Upper lobe of right lung (tissue), 1 donor: ENCODE data around the gene KATNAL1. TPM values are rescaled to one million over a fixed set of nuclear protein-coding genes. Genes with fewer than 3 reads are reported as not detected.

Experiments used
- ATAC-seq: fragments of 200-7000 bp; cut with Tn5 transposase; one replicate; pipeline ENCODE4 v1.9.1; 2020; ENCODE audit warnings: mild to moderate bottlenecking, moderate library complexity
- DNase-seq: peaks from one replicate; pipeline ENCODE4 v3.0.0-alpha.2; 2020
- H3K27ac ChIP-seq: fragments of 200-600 bp; one replicate; pipeline ENCODE4 v1.8.0; 2022
- H3K27me3 ChIP-seq: fragments of 200-600 bp; one replicate; pipeline ENCODE4 v1.8.0; 2022; ENCODE audit warnings: mild to moderate bottlenecking
- H3K36me3 ChIP-seq: fragments of 200-600 bp; one replicate; pipeline ENCODE4 v1.8.0; 2022
- H3K4me1 ChIP-seq: fragments of 200-600 bp; one replicate; pipeline ENCODE4 v1.8.0; 2022
- H3K4me3 ChIP-seq: fragments of 200-600 bp; one replicate; pipeline ENCODE4 v1.8.0; 2022; ENCODE audit warnings: mild to moderate bottlenecking
- H3K9me3 ChIP-seq: fragments of 200-600 bp; one replicate; pipeline ENCODE4 v1.8.0; 2022
- CTCF ChIP-seq: fragments of 200-600 bp; IDR thresholded peaks from one replicate; pipeline ENCODE4 v1.8.0; 2022; ENCODE audit warnings: antibody characterized with exemption
- intact Hi-C: fragments of 100-400 bp; cut with DNase I; formaldehyde crosslinking; loops from one replicate; pipeline ENCODE4 v1.11.0; 2022
- total RNA-seq: library from RNA; stranded (reverse); fragmentation: NEBNext Ultra II Directional; extraction: Animal tissue kit (Norgen Biotek cat#: 25700); gene quantifications from one replicate; pipeline ENCODE4 v1.2.1, GENCODE V29; 2021
- donor health status: DM: no; HTN: yes; CAD: no; lungs with severe emphysema.

Gene KATNAL1
- total RNA-seq, 1 donor from 2014 or later = 17.5 TPM

GRCh38 chr13:30329009-30329585, 21.7 kb upstream of the KATNAL1 start:
- H3K36me3 ChIP-seq = no peaks in the 10 kb centered on the region
- H3K9me3 ChIP-seq = no peaks in the 10 kb centered on the region
- DNase-seq = no peak
- no peaks in the 10 kb centered on the region for H3K4me1 ChIP-seq
- H3K4me3 ChIP-seq = no peak overlapping the region
- ATAC-seq = no peak
- intact Hi-C loops = no loop called here
- H3K27me3 ChIP-seq = no peaks in the 10 kb centered on the region
- TF ChIP-seq CTCF = no peak
- no peak overlapping the region for H3K27ac ChIP-seq

GRCh38 chr13:30325668-30326067, 18.3 kb upstream of the KATNAL1 start:
- no peak for TF ChIP-seq CTCF
- DNase-seq = no peak
- H3K27ac ChIP-seq = no peak overlapping the region
- ATAC-seq = no peak
- intact Hi-C loops = no loop called here
- H3K27me3 ChIP-seq = no peaks in the 10 kb centered on the region
- no peak overlapping the region for H3K4me3 ChIP-seq
- H3K9me3 ChIP-seq = no peaks in the 10 kb centered on the region
- H3K36me3 ChIP-seq = no peaks in the 10 kb centered on the region
- no peaks in the 10 kb centered on the region for H3K4me1 ChIP-seq

DNA sequence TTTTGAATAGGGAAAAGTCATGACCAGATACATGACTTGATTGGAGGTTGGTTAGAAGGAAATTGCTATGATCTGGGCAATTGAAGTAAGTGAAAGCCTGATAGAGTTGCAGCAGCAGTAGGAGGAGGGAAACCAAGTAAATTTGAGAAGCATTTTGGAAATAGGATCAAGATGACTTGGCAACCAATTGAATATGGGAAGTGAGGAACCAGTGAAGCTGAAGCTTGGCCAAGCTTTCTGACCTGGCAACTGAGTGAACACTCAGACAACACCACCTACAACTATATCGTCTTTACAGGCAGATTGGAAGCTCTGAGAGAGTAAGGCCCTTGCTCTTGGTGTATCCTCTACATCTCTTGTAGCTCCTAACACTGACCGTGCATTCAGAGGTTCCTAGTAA, 16.2 kb upstream of the KATNAL1 start:
- H3K27me3 ChIP-seq = no peaks in the 10 kb centered on the region
- no peak overlapping the region for H3K4me3 ChIP-seq
- H3K4me1 ChIP-seq = no peaks in the 10 kb centered on the region
- intact Hi-C loops = no loop called here
- DNase-seq (no peak), ATAC-seq (no peak)
- no peaks in the 10 kb centered on the region for H3K36me3 ChIP-seq
- H3K9me3 ChIP-seq = no peaks in the 10 kb centered on the region
- no peak overlapping the region for H3K27ac ChIP-seq
- no peak for TF ChIP-seq CTCF

DNA sequence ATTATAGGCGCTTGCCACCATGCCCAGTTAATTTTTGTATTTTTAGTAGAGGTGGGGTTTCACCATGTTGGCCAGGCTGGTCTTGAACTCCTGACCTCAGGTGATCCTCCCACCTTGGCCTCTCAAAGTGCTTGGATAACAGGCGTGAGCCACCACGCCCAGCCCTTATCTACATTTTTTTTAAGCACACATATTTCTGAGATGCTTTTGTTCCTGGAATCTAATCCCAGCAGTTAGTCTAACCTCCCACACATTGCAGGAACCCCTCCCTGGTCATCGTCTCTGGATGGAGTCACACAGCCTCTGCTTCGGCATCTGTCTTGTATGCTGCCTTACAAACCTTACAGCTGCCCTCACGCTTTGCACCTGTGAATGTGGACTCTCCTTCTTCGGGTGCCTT, 15.1 kb upstream of the KATNAL1 start:
- ATAC-seq (no peak), DNase-seq (no peak)
- Histone ChIP-seq H3K4me3 (no peak overlapping the region), H3K4me1 (no peaks in the 10 kb centered on the region), H3K27ac (no peak overlapping the region), H3K36me3 (no peaks in the 10 kb centered on the region), H3K9me3 (no peaks in the 10 kb centered on the region), H3K27me3 (no peaks in the 10 kb centered on the region)
- intact Hi-C loops = no loop called here
- TF ChIP-seq CTCF = no peak

GRCh38 chr13:30321256-30321655, 13.9 kb upstream of the KATNAL1 start:
- no peaks in the 10 kb centered on the region for H3K27me3 ChIP-seq
- no peak overlapping the region for H3K4me3 ChIP-seq
- H3K9me3 ChIP-seq = no peaks in the 10 kb centered on the region
- TF ChIP-seq CTCF = no peak
- DNase-seq (no peak), ATAC-seq (no peak)
- intact Hi-C loops = no loop called here
- H3K4me1 ChIP-seq = no peaks in the 10 kb centered on the region
- no peaks in the 10 kb centered on the region for H3K36me3 ChIP-seq
- no peak overlapping the region for H3K27ac ChIP-seq

DNA sequence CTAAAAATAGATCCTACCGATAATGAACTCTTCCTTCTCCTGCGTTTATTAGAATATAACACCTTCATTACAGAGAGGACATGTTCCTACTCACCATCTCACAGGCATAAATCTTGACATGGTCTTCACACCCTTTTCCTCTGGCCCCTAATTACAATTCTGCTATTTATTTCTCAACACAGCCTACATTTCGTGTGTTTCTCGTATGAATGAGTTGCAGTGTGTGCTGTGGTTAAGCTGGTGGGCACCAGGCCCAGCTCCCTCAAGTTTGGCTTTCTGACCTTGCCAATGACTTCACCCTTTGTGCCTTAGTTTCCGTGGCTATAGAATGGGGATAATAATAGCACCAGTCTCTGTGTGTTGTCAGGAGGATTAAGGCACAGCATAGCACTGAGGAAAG, 12.3 kb upstream of the KATNAL1 start:
- no peak for ATAC-seq
- Histone ChIP-seq H3K4me1 (no peaks in the 10 kb centered on the region), H3K4me3 (no peak overlapping the region), H3K9me3 (no peaks in the 10 kb centered on the region), H3K27ac (no peak overlapping the region), H3K36me3 (no peaks in the 10 kb centered on the region), H3K27me3 (no peaks in the 10 kb centered on the region)
- intact Hi-C loops = no loop called here
- DNase-seq = no peak
- TF ChIP-seq CTCF = no peak
